Posterior cingulate gyrus (tissue), 11 donors: Measurements from ENCODE around the gene DPF1.

ENCODE experiments used
- DNase-seq, 10 donors: peaks; one replicate each; pipeline versions ENCODE4 v3.0.0 to v3.0.0-alpha.2; 2020 to 2021; ENCODE audit warnings: mixed read lengths in 3 of 10
- intact Hi-C: fragments of 100-400 bp; cut with DNase I; formaldehyde crosslinking; loops from one replicate; pipeline ENCODE4 v1.15.1; 2023

The DPF1 gene

GRCh38 chr19:38203197-38203596 lies 20.8 kb downstream of the DPF1 start:
- intact Hi-C loops, result no loop called here
- no peak for DNase-seq

- intact Hi-C loops, result no loop called here
- no peak for DNase-seq
Measured at GRCh38 chr19:38202504-38202903, 21.5 kb downstream of the DPF1 start.

GRCh38 chr19:38201731-38202130 lies 22.3 kb downstream of the DPF1 start:
- DNase-seq, result peak in 1 of 10 donors; percentile 55
- intact Hi-C loops, result no loop called here

GRCh38 chr19:38199340-38199739 lies 24.7 kb downstream of the DPF1 start:
- intact Hi-C loops, result no loop called here

GRCh38 chr19:38197937-38198704 lies 25.9 kb downstream of the DPF1 start:
- intact Hi-C loops, result no loop called here
- DNase-seq, result peak in 1 of 10 donors; percentile 69

More at GRCh38 chr19:38199340-38199739, 24.7 kb downstream of the DPF1 start:
- peak in 1 of 10 donors; percentile 42 for DNase-seq

GRCh38 chr19:38196948-38197656 lies 26.9 kb downstream of the DPF1 start:
- intact Hi-C loops, result no loop called here
- DNase-seq, result peak in 1 of 10 donors; percentile 63

- DNase-seq, result no peak
Measured at GRCh38 chr19:38196245-38196837, 27.7 kb downstream of the DPF1 start.

GRCh38 chr19:38195237-38195636 lies 28.8 kb downstream of the DPF1 start:
- DNase-seq, result no peak
- intact Hi-C loops, result no loop called here

More at GRCh38 chr19:38196245-38196837, 27.7 kb downstream of the DPF1 start:
- intact Hi-C loops, result no loop called here

GRCh38 chr19:38194061-38194701 lies 29.8 kb downstream of the DPF1 start:
- DNase-seq, result no peak

GRCh38 chr19:38193445-38193844 lies 30.6 kb downstream of the DPF1 start:
- DNase-seq, result no peak
- intact Hi-C loops, result no loop called here

More at GRCh38 chr19:38194061-38194701, 29.8 kb downstream of the DPF1 start:
- intact Hi-C loops, result no loop called here

GRCh38 chr19:38191747-38192146 lies 32.3 kb downstream of the DPF1 start:
- DNase-seq, result no peak
- intact Hi-C loops, result no loop called here

- DNase-seq, result no peak
- intact Hi-C loops, result no loop called here
Measured at GRCh38 chr19:38190793-38191192, 33.2 kb downstream of the DPF1 start.

- no peak for DNase-seq
- intact Hi-C loops, result no loop called here
Measured at GRCh38 chr19:38190061-38190460, 34.0 kb downstream of the DPF1 start.

GRCh38 chr19:38185562-38185961 lies 38.5 kb downstream of the DPF1 start:
- DNase-seq, result no peak
- intact Hi-C loops, result no loop called here

- intact Hi-C loops, result no loop called here
- DNase-seq, result no peak
Measured at GRCh38 chr19:38184815-38185214, 39.2 kb downstream of the DPF1 start.

GRCh38 chr19:38183251-38183897 lies 40.6 kb downstream of the DPF1 start:
- intact Hi-C loops, result no loop called here
- peak in 4 of 10 donors; percentile 17 to 82 (median 35) for DNase-seq

GRCh38 chr19:38182536-38183210 lies 41.3 kb downstream of the DPF1 start:
- intact Hi-C loops, result no loop called here
- peak in 1 of 10 donors; percentile 68 for DNase-seq

- no peak for DNase-seq
- intact Hi-C loops, result no loop called here
Measured at GRCh38 chr19:38180071-38180470, 44.0 kb downstream of the DPF1 start.

- no peak for DNase-seq
- intact Hi-C loops, result no loop called here
Measured at GRCh38 chr19:38175422-38175821, 48.6 kb downstream of the DPF1 start.
